Neutrophil (primary cell): ENCODE results near the gene PDE9A.
"Not testable (repeated sequence)": the region's sequence is repeated elsewhere in the genome, so short reads cannot be mapped to it uniquely, and the experiment has no call there.

Experiments
- H3K27ac ChIP-seq: fragments of 200-600 bp; sonication (generic); 2 replicates; pipeline ENCODE4 v1.5.1; 2016; ENCODE audit warnings: mild to moderate bottlenecking, moderate library complexity
- H3K27me3 ChIP-seq: fragments of 200-600 bp; sonication (generic); 2 replicates; pipeline ENCODE4 v1.6.0; 2016; ENCODE audit warnings: mild to moderate bottlenecking
- H3K36me3 ChIP-seq: fragments of 200-600 bp; sonication (generic); 2 replicates; pipeline ENCODE4 v1.5.1; 2017
- H3K4me1 ChIP-seq, 2 experiments: fragments of 200-600 bp in 1 of 2; sonication (generic) in 1 of 2; 1 replicate in 1 of 2; 2 replicates in 1 of 2; pipeline versions ENCODE4 v1.5.1 to v1.6.1; 2013 to 2016; ENCODE audit warnings: low read depth in 1 of 2, low read length in 1 of 2, mild to moderate bottlenecking in 1 of 2, moderate library complexity in 1 of 2; ENCODE audit not compliant: control insufficient read depth in 1 of 2, insufficient read depth in 1 of 2
- H3K4me3 ChIP-seq, 2 experiments: fragments of 200-600 bp in 1 of 2; sonication (generic) in 1 of 2; 1 replicate in 1 of 2; 2 replicates in 1 of 2; pipeline ENCODE4 v1.5.1; 2013 to 2016; ENCODE audit warnings: low read depth in 1 of 2, low read length in 1 of 2, mild to moderate bottlenecking in 1 of 2, moderate library complexity in 1 of 2
- H3K9me3 ChIP-seq: fragments of 200-600 bp; sonication (generic); 2 replicates; pipeline ENCODE4 v1.5.1; 2016
- CTCF ChIP-seq: fragments of 200-600 bp; sonication (generic); IDR thresholded peaks from 2 replicates; pipeline ENCODE4 v1.5.1; 2016; ENCODE audit warnings: antibody characterized with exemption

Gene PDE9A

GRCh38 chr21:42799516-42799915 is 146.1 kb downstream of the PDE9A start:
- TF ChIP-seq CTCF, result no peak
- H3K36me3 ChIP-seq, result no peaks in the 10 kb centered on the region
- no peak overlapping the region for H3K27ac ChIP-seq
- H3K4me3 ChIP-seq, result no peak overlapping the region
- H3K27me3 ChIP-seq, result peaks cover 5% of the 10 kb centered on the region
- H3K9me3 ChIP-seq, result no peaks in the 10 kb centered on the region
- H3K4me1 ChIP-seq, result peaks cover 3 to 4% of the 10 kb centered on the region in 2 experiments

GRCh38 chr21:42799948-42800347 is 146.5 kb downstream of the PDE9A start:
- no peak for TF ChIP-seq CTCF
- H3K27ac ChIP-seq, result no peak overlapping the region
- H3K9me3 ChIP-seq, result no peaks in the 10 kb centered on the region
- H3K27me3 ChIP-seq, result peaks cover 5% of the 10 kb centered on the region
- no peak overlapping the region for H3K4me3 ChIP-seq
- H3K4me1 ChIP-seq, result peaks cover 3 to 4% of the 10 kb centered on the region in 2 experiments
- no peaks in the 10 kb centered on the region for H3K36me3 ChIP-seq

GRCh38 chr21:42801616-42802015 is 148.2 kb downstream of the PDE9A start:
- H3K4me3 ChIP-seq, H3K27ac ChIP-seq, H3K27me3 ChIP-seq, H3K36me3 ChIP-seq, H3K9me3 ChIP-seq: not testable (repeated sequence)
- H3K4me1 ChIP-seq, result peaks cover 7 to 11% of the 10 kb centered on the region in 2 experiments

- no peak for TF ChIP-seq CTCF
- H3K36me3 ChIP-seq, result no peaks in the 10 kb centered on the region
- H3K27ac ChIP-seq, result peak overlapping the region; percentile 44
- H3K9me3 ChIP-seq, result no peaks in the 10 kb centered on the region
- H3K27me3 ChIP-seq, result peaks cover 16% of the 10 kb centered on the region
- H3K4me1 ChIP-seq, result peaks cover 10 to 15% of the 10 kb centered on the region in 2 experiments
- H3K4me3 ChIP-seq, result no peak overlapping the region
Observed at GRCh38 chr21:42806509-42807140, 153.2 kb downstream of the PDE9A start.

- not testable (repeated sequence) for H3K9me3 ChIP-seq, H3K36me3 ChIP-seq, H3K27ac ChIP-seq, H3K4me3 ChIP-seq
- peaks cover 15 to 21% of the 10 kb centered on the region in 2 experiments for H3K4me1 ChIP-seq
- peaks cover 16% of the 10 kb centered on the region for H3K27me3 ChIP-seq
Observed at GRCh38 chr21:42807293-42807895, 154.0 kb downstream of the PDE9A start.

GRCh38 chr21:42807938-42808613 is 154.7 kb downstream of the PDE9A start:
- no peak for TF ChIP-seq CTCF
- peaks cover 20 to 27% of the 10 kb centered on the region in 2 experiments for H3K4me1 ChIP-seq
- no peak overlapping the region for H3K4me3 ChIP-seq
- H3K27me3 ChIP-seq, result peaks cover 16% of the 10 kb centered on the region
- H3K9me3 ChIP-seq, result no peaks in the 10 kb centered on the region
- no peaks in the 10 kb centered on the region for H3K36me3 ChIP-seq
- H3K27ac ChIP-seq, result no peak overlapping the region
